GM18951 (cell line): ENCODE data around the gene CCN5.

ENCODE experiments used
- POLR2A ChIP-seq: IDR thresholded peaks from 4 replicates; pipeline ENCODE4 v1.6.1; 2011; ENCODE audit warnings: mild to moderate bottlenecking; ENCODE audit not compliant: insufficient read length, insufficient read depth; ENCODE audit errors: extremely low read depth
- in situ Hi-C: fragments of 300-500 bp; cut with MboI; formaldehyde crosslinking; loops from one replicate; pipeline ENCODE4 v1.12.0; 2022; ENCODE audit warnings: low sequenced_read_pairs, mixed read lengths, inconsistent platforms; ENCODE audit not compliant: unreplicated experiment

CCN5 gene

GRCh38 chr20:44727651-44728050 is 12.5 kb downstream of the CCN5 start:
- no peak for TF ChIP-seq POLR2A
- in situ Hi-C loops, result no loop called here

DNA sequence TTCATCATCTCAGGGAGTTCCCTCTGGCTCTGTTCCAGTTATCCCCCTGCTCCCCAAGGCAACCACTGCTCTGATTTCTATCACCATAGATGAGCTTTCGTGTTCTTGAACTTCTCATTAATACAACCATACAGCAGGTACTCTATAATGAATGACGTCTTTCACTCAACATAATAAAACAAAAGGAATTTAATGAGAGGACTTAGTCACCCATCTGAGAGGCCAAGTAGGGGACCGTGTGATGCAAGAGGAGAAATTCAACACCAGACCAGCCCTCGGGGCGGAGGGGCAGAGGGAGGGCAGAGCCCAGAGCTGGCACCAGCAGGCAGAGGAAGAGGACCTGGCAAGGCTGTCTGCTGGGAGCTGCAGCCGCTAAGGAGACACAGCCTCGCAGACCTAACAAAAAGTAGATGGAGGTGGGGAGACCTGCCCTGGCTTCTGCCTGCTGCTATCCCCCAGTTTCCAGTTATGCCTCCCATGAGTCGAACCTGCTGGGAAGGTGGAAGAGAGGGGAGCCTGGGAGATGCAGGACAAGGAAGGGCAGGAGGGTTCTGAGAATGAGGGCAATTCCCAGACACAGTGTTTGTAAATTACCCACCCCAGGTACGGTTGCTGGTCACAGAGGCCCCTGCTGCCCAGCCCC is 13.8 kb downstream of the CCN5 start:
- TF ChIP-seq POLR2A, result no peak
- in situ Hi-C loops, result no loop called here

DNA sequence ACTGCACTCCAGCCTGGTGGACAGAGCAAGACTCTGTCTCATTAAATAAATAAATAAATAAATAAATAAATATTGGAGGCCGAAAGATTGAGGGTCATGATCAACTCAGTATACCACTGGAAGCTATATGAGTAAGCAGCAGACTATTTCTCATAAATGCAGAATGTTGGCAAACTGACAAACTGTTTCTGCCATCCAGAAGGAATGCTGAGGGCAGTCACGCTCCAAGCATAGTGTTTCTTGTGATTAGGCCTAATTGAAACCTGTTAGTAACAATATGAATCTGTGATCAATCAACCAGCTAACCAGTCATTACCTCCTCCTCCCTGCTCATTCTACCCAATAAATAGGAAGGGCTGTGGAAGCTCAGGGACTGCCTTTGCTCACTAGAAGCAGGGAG is 15.3 kb downstream of the CCN5 start:
- no peak for TF ChIP-seq POLR2A
- in situ Hi-C loops, result no loop called here

GRCh38 chr20:44731657-44732056 is 16.5 kb downstream of the CCN5 start:
- in situ Hi-C loops, result no loop called here
- TF ChIP-seq POLR2A, result no peak

DNA sequence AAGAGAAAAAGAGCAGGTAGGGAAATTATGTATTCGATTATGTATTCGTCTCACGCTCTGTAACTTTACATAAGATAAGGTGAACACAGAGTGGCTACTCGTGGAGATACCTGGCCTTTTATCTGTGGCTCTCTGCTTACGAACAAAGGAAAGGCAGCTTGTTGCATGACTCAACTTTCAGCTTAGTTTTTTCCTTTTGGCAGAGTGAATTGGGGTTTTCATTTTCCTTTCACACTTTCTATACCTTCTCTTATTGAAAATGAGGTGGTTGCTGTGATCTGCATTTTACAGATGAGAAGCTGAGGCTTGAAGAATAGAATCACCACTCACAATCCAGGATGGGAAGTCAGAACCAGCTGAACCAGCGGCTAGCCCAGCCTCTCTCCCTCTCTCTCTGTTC is 17.2 kb downstream of the CCN5 start:
- in situ Hi-C loops, result no loop called here
- TF ChIP-seq POLR2A, result no peak

GRCh38 chr20:44733341-44734069 is 18.3 kb downstream of the CCN5 start:
- TF ChIP-seq POLR2A, result no peak
- in situ Hi-C loops, result no loop called here

DNA sequence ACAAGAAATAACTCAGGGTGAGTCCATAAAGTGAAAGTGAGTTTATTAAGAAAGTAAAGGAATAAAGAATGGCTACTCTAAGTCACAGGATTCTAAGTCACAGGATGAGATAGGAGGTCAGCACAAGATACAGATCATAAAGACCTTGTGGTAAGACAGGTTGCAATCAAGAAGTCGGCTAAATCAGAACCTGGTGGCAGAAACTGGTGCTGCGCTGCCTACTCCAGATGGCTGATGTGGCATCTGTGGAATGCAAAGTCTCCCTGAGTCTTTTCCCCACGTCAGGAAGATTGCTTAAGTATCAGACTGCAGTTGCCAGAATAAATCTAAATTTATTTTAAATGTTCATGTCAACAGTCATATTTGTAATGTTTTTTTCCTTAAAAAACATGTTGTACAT is 19.8 kb downstream of the CCN5 start:
- in situ Hi-C loops, result no loop called here
- no peak for TF ChIP-seq POLR2A

- no peak for TF ChIP-seq POLR2A
- in situ Hi-C loops, result no loop called here
Observed at GRCh38 chr20:44735816-44736169, 20.6 kb downstream of the CCN5 start.

GRCh38 chr20:44736170-44737021 is 21.2 kb downstream of the CCN5 start:
- TF ChIP-seq POLR2A, result no peak
- in situ Hi-C loops, result no loop called here

DNA sequence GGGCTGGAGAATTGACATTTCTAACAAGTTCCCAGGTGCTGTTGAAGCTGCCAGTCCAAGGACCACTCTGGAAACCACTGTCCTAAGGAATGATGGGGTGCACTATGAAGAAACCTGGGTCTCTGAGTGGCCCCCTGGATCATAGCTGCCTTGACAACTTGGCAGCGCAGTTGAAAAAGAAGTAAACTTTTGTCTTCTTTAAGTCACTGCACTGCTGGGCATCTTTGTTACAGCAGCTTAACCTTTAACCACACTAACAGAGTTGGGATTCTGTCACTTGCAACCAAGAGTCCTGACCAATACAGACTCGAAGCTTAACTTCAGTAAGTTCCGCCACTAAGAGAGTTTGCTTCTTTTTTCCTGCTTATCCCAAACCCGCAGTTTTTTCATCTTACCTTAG is 21.9 kb downstream of the CCN5 start:
- in situ Hi-C loops, result no loop called here
- TF ChIP-seq POLR2A, result no peak

DNA sequence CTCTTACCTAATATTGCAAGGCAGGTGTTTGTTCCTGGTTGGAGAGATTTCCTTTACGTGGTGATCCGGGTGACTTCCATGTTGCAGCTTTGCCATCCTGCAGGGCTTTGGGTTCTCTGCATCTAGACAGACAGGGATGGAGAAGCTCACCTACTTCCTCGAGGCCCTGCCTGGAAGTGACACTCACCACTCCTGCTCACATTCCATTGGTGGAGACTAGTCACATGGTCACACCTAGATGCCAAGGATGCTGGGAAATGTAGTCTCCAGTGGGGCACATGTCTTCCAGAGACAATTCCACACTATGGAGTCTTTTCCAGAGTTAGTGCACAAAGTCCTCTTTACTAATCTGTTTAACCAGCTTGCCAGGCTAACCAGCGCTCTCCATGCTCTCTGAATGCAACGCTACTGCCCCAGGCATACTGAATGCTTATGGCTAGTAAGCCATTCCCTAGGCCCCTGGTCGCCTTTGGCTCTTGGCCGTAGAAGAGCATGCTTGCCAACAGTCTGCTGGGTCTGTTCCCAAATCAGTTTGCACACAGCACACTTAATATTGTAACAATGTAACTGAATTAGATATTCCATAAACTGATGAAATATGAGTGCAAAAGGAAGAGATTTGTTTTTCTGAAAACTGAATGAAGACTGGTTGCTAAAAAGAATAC is 23.8 kb downstream of the CCN5 start:
- in situ Hi-C loops, result no loop called here
- no peak for TF ChIP-seq POLR2A

GRCh38 chr20:44739942-44740341 is 24.8 kb downstream of the CCN5 start:
- in situ Hi-C loops, result no loop called here

More at GRCh38 chr20:44739942-44740341, 24.8 kb downstream of the CCN5 start:
- no peak for TF ChIP-seq POLR2A
